A549 (cell line): Measurements from ENCODE around the gene HLCS. TPM values are rescaled to one million over a fixed set of nuclear protein-coding genes. Genes with fewer than 3 reads are reported as not detected.

ENCODE experiments used
- ATAC-seq, 2 experiments: fragments of 200-7000 bp in 1 of 2; fragments of >200 bp in 1 of 2; cut with Nextera tagmentation in 1 of 2; cut with Tn5 transposase in 1 of 2; 3 replicates each; pipeline versions ENCODE4 v1.8.0 to v1.9.1; 2018 to 2020; ENCODE audit warnings: mild to moderate bottlenecking in 1 of 2, moderate library complexity in 1 of 2
- CTCF ChIA-PET: fragments of 300-600 bp; sonication (Branson Sonifier 250); formaldehyde crosslinking; extraction: SDS; loops from one replicate; lab custom pipeline; 2021; ENCODE audit warnings: antibody characterized with exemption, inconsistent platforms; lab: Yijun Ruan, JAX
- POLR2A ChIA-PET: fragments of 350-600 bp; formaldehyde crosslinking; extraction: SDS; loops from one replicate; lab custom pipeline; 2021; ENCODE audit warnings: antibody characterized with exemption, inconsistent platforms; lab: Yijun Ruan, JAX
- DNase-seq, 2 experiments: peaks; one replicate each; pipeline versions ENCODE4 v3.0.0 to v3.0.0-alpha.2; 2011 to 2016; ENCODE audit warnings: low read depth in 1 of 2, low spot score in 1 of 2
- FAIRE-seq: peaks from 2 replicates; lab custom pipeline; 2011; peaks lifted over from hg19 to GRCh38; lab: Jason Lieb, UNC
- H3K27ac ChIP-seq, 2 experiments: fragments of >200 bp; sonication (Bioruptor Twin); formaldehyde crosslinking; 3 replicates each; pipeline ENCODE4 v1.5.1; 2016 to 2017
- H3K4me1 ChIP-seq: fragments of >200 bp; sonication (Bioruptor Twin); formaldehyde crosslinking; 3 replicates; pipeline ENCODE4 v1.6.1; 2016
- H3K4me2 ChIP-seq: fragments of >200 bp; sonication (Bioruptor Twin); formaldehyde crosslinking; 3 replicates; pipeline ENCODE4 v1.6.1; 2016
- H3K4me3 ChIP-seq: fragments of >200 bp; sonication (Bioruptor Twin); formaldehyde crosslinking; 3 replicates; pipeline ENCODE4 v1.5.1; 2016
- H3K9me3 ChIP-seq: fragments of >200 bp; sonication (Bioruptor Twin); formaldehyde crosslinking; 3 replicates; pipeline ENCODE4 v1.6.1; 2016
- CBX2 ChIP-seq: fragments of 200-600 bp; sonication (generic); IDR thresholded peaks from 2 replicates; pipeline ENCODE4 v1.6.1; 2016; ENCODE audit warnings: low read depth, mild to moderate bottlenecking, borderline replicate concordance
- CEBPB ChIP-seq, 2 experiments: fragments of >200 bp in 1 of 2; sonication (Bioruptor Twin) in 1 of 2; formaldehyde crosslinking in 1 of 2; IDR thresholded peaks; 2 replicates each; pipeline ENCODE4 v1.6.1; 2012 to 2016
- CHD4 ChIP-seq: fragments of 200-600 bp; sonication (generic); IDR thresholded peaks from 2 replicates; pipeline ENCODE4 v1.6.1; 2016; ENCODE audit warnings: antibody characterized with exemption, mild to moderate bottlenecking, borderline replicate concordance
- CTCF ChIP-seq: fragments of >200 bp; sonication (Bioruptor Twin); formaldehyde crosslinking; IDR thresholded peaks from 3 replicates; pipeline ENCODE4 v1.5.1; 2016
- GATA3 ChIP-seq: IDR thresholded peaks from 2 replicates; pipeline ENCODE4 v1.6.1; 2012; ENCODE audit warnings: borderline replicate concordance
- HES2 ChIP-seq: fragments of >200 bp; sonication (Bioruptor Twin); formaldehyde crosslinking; IDR thresholded peaks from 2 replicates; pipeline ENCODE4 v1.6.1; 2016
- HOXA7 ChIP-seq: fragments of 250-450 bp; sonication (Bioruptor Pico); IDR thresholded peaks from 2 replicates; pipeline ENCODE4 v1.5.0; 2020; ENCODE audit warnings: mild to moderate bottlenecking, moderate library complexity
- HOXB13 ChIP-seq: fragments of 250-450 bp; sonication (Bioruptor Pico); IDR thresholded peaks from 2 replicates; pipeline ENCODE4 v1.5.0; 2020; ENCODE audit warnings: low read depth, mild to moderate bottlenecking, moderate library complexity
- HOXB5 ChIP-seq: fragments of 250-450 bp; sonication (Bioruptor Pico); IDR thresholded peaks from 2 replicates; pipeline ENCODE4 v1.5.0; 2020; ENCODE audit warnings: mild to moderate bottlenecking, moderate library complexity
- MYC ChIP-seq: IDR thresholded peaks from 2 replicates; pipeline ENCODE4 v1.6.1; 2012; ENCODE audit warnings: mild to moderate bottlenecking, inconsistent platforms, low read length, improper control_type of control experiment, borderline replicate concordance
- NFE2L2 ChIP-seq: fragments of 150-350 bp; conservative IDR thresholded peaks from 2 replicates; pipeline ENCODE4 v1.6.1; 2014; ENCODE audit warnings: low read length
- PHF8 ChIP-seq: fragments of 200-600 bp; sonication (generic); IDR thresholded peaks from 2 replicates; pipeline ENCODE4 v1.6.1; 2016; ENCODE audit warnings: low read depth, mild to moderate bottlenecking, antibody characterized with exemption, moderate library complexity, borderline replicate concordance
- POLR2AphosphoS2 ChIP-seq: conservative IDR thresholded peaks from 2 replicates; pipeline ENCODE4 v1.6.1; 2012; ENCODE audit warnings: low read length, improper control_type of control experiment, inconsistent platforms
- RARB ChIP-seq: fragments of 250-450 bp; sonication (Bioruptor Pico); IDR thresholded peaks from 2 replicates; pipeline ENCODE4 v1.8.0; 2021; ENCODE audit warnings: mild to moderate bottlenecking, moderate library complexity
- RFX5 ChIP-seq: fragments of 450-650 bp; IDR thresholded peaks from 2 replicates; pipeline ENCODE4 v1.7.1; 2014; ENCODE audit warnings: antibody characterized with exemption, mild to moderate bottlenecking, moderate library complexity
- TFCP2L1 ChIP-seq: fragments of 250-450 bp; sonication (Bioruptor Pico); IDR thresholded peaks from 2 replicates; pipeline ENCODE4 v1.5.0; 2021; ENCODE audit warnings: mild to moderate bottlenecking
- USF2 ChIP-seq: fragments of 450-650 bp; IDR thresholded peaks from 2 replicates; pipeline ENCODE4 v1.6.1; 2014; ENCODE audit warnings: antibody characterized with exemption
- ZC3H11A ChIP-seq: fragments of 450-650 bp; IDR thresholded peaks from 2 replicates; pipeline ENCODE4 v1.6.1; 2014; ENCODE audit warnings: antibody characterized with exemption, mild to moderate bottlenecking
- ZFP36 ChIP-seq: fragments of 450-650 bp; IDR thresholded peaks from 2 replicates; pipeline ENCODE4 v1.6.1; 2014; ENCODE audit warnings: borderline replicate concordance; ENCODE audit not compliant: partially characterized antibody
- WGBS: methylation state at CpG from one replicate; pipeline ENCODE4 v1.1.6; 2017; ENCODE audit errors: missing lambda C conversion rate; 5-methylcytosine and 5-hydroxymethylcytosine counted together
- polyA plus RNA-seq, 4 experiments: library from polyadenylated mRNA; depleted of rRNA in 3 of 4; stranded (reverse); fragments of >200 nt; fragmentation: RNase III in 1 of 4; extraction: RNeasy Plus Mini Kit Qiagen cat#74134 plus additional on column Dnase treatment in 1 of 4; gene quantifications; 2 replicates in 3 of 4; 3 replicates in 1 of 4; pipeline ENCODE4 v1.2.3, GENCODE V29; 2011 to 2017

The HLCS gene
- polyA plus RNA-seq, 2 of the 4 experiments (the other 2 are of a cell fraction), result 8.4 to 24.3 TPM

DNA sequence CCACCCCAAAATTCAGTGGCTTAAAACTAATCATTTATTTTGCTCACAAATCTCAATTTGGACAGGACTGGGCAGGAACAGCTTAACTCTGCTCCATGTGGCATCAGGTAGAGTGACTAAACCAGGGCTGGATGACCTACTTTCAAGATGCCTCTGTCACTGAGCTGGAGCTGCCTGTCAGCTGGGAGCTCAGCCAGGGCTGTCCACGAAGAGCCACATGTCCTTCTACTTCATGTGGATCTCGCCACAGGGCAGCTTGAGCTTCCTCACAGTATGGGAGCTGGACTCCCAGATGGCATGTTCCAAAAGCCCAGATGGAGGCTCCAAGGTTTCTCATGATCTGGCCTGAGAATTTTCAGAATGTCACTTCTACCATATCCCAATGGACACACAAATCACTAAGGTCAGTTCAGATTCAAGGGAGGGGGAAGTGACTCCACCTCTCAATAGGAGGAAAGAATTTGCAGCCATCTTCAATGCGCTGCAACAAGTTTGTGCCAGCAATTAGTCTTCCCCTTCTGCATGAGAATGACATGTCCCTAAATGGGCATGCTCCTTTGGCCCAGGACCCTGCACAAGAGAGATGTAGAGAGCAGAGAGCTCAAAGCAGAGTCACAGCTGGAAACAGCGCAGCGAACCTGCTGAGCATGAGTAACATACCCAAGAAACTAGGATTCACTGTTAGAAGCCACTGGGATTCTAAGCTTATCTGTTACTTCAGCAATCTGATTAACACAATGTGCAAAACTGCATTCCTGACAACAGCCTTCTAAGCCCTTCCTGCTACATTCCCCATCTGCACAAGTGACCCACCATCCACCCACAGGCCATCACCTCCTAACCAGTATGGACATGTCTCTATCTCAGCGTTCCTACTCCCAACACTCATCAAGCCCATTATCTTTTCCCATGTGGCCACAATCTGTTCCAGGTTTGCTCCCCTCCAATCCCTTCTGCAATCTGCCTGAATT, 17.0 kb downstream of the HLCS start (continued):
- TF ChIP-seq GATA3 (no peak), CEBPB (IDR thresholded peaks at IDR 0.05) (no peak), USF2 (no peak), RFX5 (no peak), TFCP2L1 (CRISPR knock-in tag) (no peak), HOXB5 (CRISPR knock-in tag) (no peak), ZFP36 (no peak)

DNA sequence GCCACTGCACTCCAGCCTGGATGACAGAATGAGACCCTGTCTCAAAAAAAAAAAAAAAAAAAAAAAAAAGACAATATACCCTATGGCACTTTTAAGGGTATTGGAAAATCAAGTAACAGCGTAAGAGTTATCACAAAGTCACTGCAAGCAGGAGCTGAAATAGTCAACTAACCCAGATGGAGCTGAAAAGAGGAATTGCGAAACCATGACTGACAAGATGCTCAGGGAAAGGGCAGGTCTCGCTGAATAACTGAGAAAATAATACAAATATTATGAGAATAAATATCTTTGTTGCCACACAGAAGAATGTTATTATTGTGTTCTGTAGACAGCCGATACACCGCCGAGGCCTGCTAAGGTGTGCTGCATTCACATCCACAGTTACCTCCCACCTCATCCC, 17.8 kb downstream of the HLCS start:
- no peak for ATAC-seq

GRCh38 chr21:36946949-36947356, 19.5 kb downstream of the HLCS start:
- no peak for TF ChIP-seq HOXB13 (CRISPR knock-in tag)
- TF ChIP-seq HOXB5 (CRISPR knock-in tag), result no peak
- TF ChIP-seq CHD4, result no peak
- POLR2A ChIA-PET, result interaction anchor here (1.2 kb wide), 1 partner anchor 19 kb away, joined by 3 read pairs; the partner anchor contains the start of gene HLCS
- CTCF ChIA-PET, result no interaction called here
- 71% methylated on average over 11 of the region's 11 CpGs for WGBS
- no peak overlapping the region for H3K4me3 ChIP-seq
- FAIRE-seq (no peak), DNase-seq (no peak), ATAC-seq (no peak)
- H3K27ac ChIP-seq, result no peak overlapping the region
- H3K4me2 ChIP-seq, result no peak overlapping the region
- no peaks in the 10 kb centered on the region for H3K9me3 ChIP-seq
- H3K4me1 ChIP-seq, result no peaks in the 10 kb centered on the region

More for the DNA sequence above, 17.8 kb downstream of the HLCS start:
- H3K27ac ChIP-seq, result no peak overlapping the region
- H3K4me1 ChIP-seq, result no peaks in the 10 kb centered on the region
- no peak overlapping the region for H3K4me2 ChIP-seq
- DNase-seq (no peak), FAIRE-seq (no peak)
- H3K9me3 ChIP-seq, result no peaks in the 10 kb centered on the region
- POLR2A ChIA-PET, result no interaction called here
- no peak overlapping the region for H3K4me3 ChIP-seq
- CTCF ChIA-PET, result interaction anchor here (0.6 to 2.1 kb wide), 5 partner anchors 7 to 185 kb away, joined by 3 to 5 read pairs (median 4); no protein-coding TSS in a partner anchor
- WGBS, result 98% methylated on average over 6 of the region's 6 CpGs
- no peak for TF ChIP-seq HOXA7 (CRISPR knock-in tag)

DNA sequence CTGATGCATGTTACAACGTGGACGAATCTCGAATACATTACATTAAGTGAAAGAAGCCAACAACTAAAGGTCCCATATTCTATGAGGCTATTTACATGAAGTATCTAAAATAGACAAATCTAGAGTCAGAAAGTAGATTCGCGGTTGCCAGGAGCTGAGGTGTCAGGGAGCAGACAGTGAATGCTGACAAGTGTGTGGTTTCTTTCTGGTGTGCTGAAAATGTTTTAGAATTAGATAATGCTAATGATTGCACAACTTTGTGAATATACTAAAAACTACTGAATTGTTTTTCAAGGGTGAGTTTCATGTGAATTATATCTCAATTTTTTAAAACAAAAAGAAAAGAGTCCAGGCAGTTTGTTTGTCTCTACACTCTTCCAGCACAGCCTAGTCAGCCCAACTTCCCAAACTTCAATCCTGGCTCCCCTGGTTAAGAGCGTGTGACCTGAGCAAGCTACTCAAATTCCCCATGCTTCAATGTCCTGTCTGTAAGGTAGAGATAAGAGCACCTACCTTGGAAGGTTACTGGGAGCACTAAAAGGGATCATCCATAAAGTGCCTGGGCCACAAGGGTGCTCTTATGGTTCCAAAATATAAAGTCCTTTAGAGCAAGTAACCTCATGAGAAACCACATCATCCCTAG, 20.9 kb downstream of the HLCS start:
- ATAC-seq, result no peak
- ChIA-PET CTCF (interaction anchor here (1.5 to 1.8 kb wide), 2 partner anchors 18 to 258 kb away, joined by 3 to 7 read pairs; no protein-coding TSS in a partner anchor), POLR2A (no interaction called here)
- H3K9me3 ChIP-seq, result no peaks in the 10 kb centered on the region
- no peak overlapping the region for H3K27ac ChIP-seq
- H3K4me2 ChIP-seq, result no peak overlapping the region
- no peak overlapping the region for H3K4me3 ChIP-seq
- 96% methylated on average over 6 of the region's 6 CpGs for WGBS
- no peak for DNase-seq
- no peak for TF ChIP-seq NFE2L2
- TF ChIP-seq CBX2, result no peak
- FAIRE-seq, result no peak
- no peaks in the 10 kb centered on the region for H3K4me1 ChIP-seq

- POLR2A ChIA-PET, result no interaction called here
- Histone ChIP-seq H3K4me2 (no peak overlapping the region), H3K9me3 (no peaks in the 10 kb centered on the region)
- 92% methylated on average over 24 of the region's 24 CpGs for WGBS
- TF ChIP-seq POLR2AphosphoS2, result no peak
- TF ChIP-seq ZC3H11A, result no peak
- no peak for TF ChIP-seq ZFP36
- TF ChIP-seq CTCF, result no peak
- no peak for TF ChIP-seq GATA3
- no peak for TF ChIP-seq RARB (CRISPR knock-in tag)
- TF ChIP-seq MYC, result no peak
- no peak for TF ChIP-seq PHF8
- no peak for TF ChIP-seq CBX2
- TF ChIP-seq HES2, result no peak
- TF ChIP-seq, all 56 proteins: peak for 0
- DNase-seq, result no peak
- Histone ChIP-seq H3K4me3 (no peak overlapping the region), H3K4me1 (no peaks in the 10 kb centered on the region; the same call in 2 of the 3 replicates), H3K27ac (no peak overlapping the region)
- FAIRE-seq, result no peak
- CTCF ChIA-PET, result interaction anchor here (1.1 to 1.8 kb wide), 4 partner anchors 9 to 517 kb away, joined by 3 to 5 read pairs (median 4); no protein-coding TSS in a partner anchor
- ATAC-seq, result no peak
Measured at GRCh38 chr21:36936361-36937135, 29.9 kb downstream of the HLCS start.
